OCI-M1 (cell line): ENCODE data around the gene ASAP2.

Experiments
- DNase-seq: peaks from one replicate; lab custom pipeline; 2025; lab: John Stamatoyannopoulos, UW

ASAP2 gene

GRCh38 chr2:9347411-9347881, 140.8 kb downstream of the ASAP2 start:
- no peak for DNase-seq

- DNase-seq, result no peak
Measured at GRCh38 chr2:9354318-9354717, 147.7 kb downstream of the ASAP2 start.

GRCh38 chr2:9355270-9355669, 148.7 kb downstream of the ASAP2 start:
- DNase-seq, result no peak

GRCh38 chr2:9355716-9356115, 149.1 kb downstream of the ASAP2 start:
- no peak for DNase-seq

- no peak for DNase-seq
Measured at GRCh38 chr2:9356261-9356660, 149.6 kb downstream of the ASAP2 start.

GRCh38 chr2:9358846-9359245, 152.2 kb downstream of the ASAP2 start:
- DNase-seq, result no peak

- no peak for DNase-seq
Measured at GRCh38 chr2:9359463-9359862, 152.9 kb downstream of the ASAP2 start.

GRCh38 chr2:9360110-9360509, 153.5 kb downstream of the ASAP2 start:
- no peak for DNase-seq

- DNase-seq, result no peak
Measured at GRCh38 chr2:9360701-9361100, 154.1 kb downstream of the ASAP2 start.

- DNase-seq, result no peak
Measured at GRCh38 chr2:9364373-9364772, 157.8 kb downstream of the ASAP2 start.

- no peak for DNase-seq
Measured at GRCh38 chr2:9364791-9365497, 158.3 kb downstream of the ASAP2 start.

- no peak for DNase-seq
Measured at GRCh38 chr2:9365498-9366019, 158.9 kb downstream of the ASAP2 start.

- DNase-seq, result no peak
Measured at GRCh38 chr2:9366026-9366425, 159.4 kb downstream of the ASAP2 start.

- no peak for DNase-seq
Measured at GRCh38 chr2:9370746-9371145, 164.1 kb downstream of the ASAP2 start.

GRCh38 chr2:9373047-9373446, 166.4 kb downstream of the ASAP2 start:
- DNase-seq, result no peak

GRCh38 chr2:9373476-9373875, 166.9 kb downstream of the ASAP2 start:
- no peak for DNase-seq

GRCh38 chr2:9374071-9374730, 167.6 kb downstream of the ASAP2 start:
- DNase-seq, result no peak

GRCh38 chr2:9375857-9376428, 169.3 kb downstream of the ASAP2 start:
- no peak for DNase-seq

- no peak for DNase-seq
Measured at GRCh38 chr2:9377461-9378097, 171.0 kb downstream of the ASAP2 start.

GRCh38 chr2:9378433-9379390, 172.1 kb downstream of the ASAP2 start:
- DNase-seq, result no peak

- no peak for DNase-seq
Measured at GRCh38 chr2:9379391-9379755, 172.8 kb downstream of the ASAP2 start.
